HG03442 (cell line): ENCODE data around the gene ZBTB46.
"Not testable (repeated sequence)": the region's sequence is repeated elsewhere in the genome, so short reads cannot be mapped to it uniquely, and the experiment has no call there.

ENCODE experiments used
- ATAC-seq: cut with Tn5 transposase; IDR thresholded peaks from one replicate; pipeline ENCODE4 v1.9.1; 2021; ENCODE audit warnings: mild to moderate bottlenecking, moderate library complexity; ENCODE audit not compliant: unreplicated experiment

ZBTB46 gene

DNA sequence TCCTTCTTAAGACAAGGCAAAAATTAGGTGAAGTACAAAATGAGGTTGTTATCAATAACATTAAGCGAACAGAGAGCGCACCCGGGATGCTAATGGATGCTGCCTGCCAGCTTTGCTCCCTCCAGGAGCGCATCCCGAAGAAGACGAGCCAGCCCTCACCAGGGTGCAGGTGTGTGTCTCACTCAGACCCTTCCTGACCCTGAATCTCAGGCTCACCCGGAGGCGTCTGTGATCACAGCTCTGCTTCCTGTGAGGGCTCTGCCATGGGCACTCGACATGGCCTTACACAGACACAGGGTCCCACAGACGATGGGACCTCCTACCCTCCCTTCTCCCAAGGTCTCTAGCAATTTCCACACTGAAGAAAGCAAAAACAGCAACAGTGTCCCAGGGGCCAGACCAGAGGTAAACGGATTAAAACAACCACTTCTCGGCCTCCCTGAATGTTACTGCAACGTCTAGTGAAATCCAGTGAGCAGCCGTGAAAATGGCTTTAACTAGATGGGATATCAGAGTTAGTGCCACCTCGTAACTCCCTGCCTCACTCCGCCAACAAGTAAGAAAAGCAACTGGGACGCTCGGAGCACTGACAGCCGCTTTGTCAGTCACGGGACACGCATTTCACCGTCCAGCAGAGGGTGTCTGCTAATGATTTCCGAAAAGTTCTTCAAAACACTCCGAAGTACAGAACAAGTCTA lies 11.7 kb downstream of the ZBTB46 start:
- ATAC-seq, result no peak

DNA sequence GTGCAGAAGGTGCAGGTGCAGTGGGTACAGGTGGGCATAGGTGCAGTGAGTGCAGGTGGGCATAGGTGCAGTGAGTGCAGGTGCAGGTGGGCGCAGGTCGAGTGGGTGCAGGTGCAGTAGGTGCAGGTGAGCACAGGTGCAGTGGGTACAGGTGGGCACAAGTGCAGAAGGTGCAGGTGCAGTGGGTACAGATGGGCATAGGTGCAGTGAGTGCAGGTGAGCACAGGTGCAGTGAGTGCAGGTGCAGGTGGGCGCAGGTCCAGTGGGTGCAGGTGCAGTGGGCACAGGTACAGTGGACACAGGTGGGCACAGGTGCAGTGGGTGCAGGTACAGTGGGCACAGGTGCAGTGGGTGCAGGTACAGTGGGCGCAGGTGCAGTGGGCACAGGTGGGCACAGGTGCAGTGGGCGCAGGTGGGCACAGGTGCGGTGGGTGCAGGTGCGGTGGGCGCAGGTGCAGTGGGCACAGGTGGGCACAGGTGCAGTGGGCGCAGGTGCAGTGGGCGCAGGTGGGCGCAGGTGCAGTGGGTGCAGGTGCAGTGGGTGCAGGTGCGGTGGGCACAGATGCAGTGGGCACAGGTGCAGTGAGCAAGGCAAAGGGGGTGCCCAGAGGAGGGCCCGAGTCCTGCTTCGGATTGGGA lies 15.3 kb downstream of the ZBTB46 start:
- no peak for ATAC-seq

DNA sequence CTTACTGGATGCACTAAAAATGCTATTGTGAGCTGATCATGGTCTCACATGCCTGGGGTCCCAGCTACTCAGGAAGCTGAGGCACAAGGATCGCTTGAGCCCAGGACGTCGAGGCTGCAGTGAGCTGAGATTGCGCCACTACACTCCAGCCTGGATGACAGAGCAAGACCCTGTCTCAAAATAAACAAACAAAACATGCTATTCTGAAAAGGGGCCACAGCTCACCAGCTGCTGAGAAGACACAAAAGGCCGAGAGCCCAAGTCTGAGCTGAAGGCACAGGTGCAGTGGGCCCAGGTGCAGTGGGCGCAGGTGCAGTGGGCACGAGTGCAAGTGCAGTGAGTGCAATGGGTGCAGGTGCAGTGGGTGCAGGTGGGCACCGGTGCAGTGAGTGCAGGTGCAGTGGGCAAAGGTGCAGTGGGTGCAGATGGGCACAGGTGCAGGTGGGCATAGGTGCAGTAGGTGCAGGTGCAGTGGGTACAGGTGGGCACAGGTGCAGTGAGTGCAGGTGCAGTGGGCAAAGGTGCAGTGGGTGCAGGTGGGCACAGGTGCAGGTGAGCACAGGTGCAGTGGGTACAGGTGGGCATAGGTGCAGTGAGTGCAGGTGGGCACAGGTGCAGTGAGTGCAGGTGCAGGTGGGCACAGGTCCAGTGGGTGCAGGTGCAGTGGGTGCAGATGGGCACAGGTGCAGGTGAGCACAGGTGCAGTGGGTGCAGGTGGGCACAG lies 16.0 kb downstream of the ZBTB46 start:
- ATAC-seq, result no peak

DNA sequence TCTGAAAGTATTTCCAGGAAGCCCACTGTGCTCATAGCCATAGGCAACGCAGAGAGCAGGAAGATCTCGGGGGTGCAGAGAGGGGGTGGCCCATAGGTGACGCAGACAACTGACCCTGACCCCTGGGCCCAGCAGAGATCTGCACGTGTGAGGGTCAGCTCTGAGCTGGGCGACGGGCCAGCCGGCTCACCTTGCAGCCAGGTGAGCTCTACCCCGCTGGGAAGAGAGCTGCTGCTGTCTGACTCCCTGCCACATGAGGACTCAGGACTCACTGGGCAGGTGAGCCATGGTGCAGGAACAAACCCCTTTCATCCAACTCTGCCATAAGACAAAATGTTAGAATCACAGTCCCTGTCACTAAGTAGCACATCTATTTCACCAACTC lies 19.6 kb downstream of the ZBTB46 start:
- no peak for ATAC-seq

DNA sequence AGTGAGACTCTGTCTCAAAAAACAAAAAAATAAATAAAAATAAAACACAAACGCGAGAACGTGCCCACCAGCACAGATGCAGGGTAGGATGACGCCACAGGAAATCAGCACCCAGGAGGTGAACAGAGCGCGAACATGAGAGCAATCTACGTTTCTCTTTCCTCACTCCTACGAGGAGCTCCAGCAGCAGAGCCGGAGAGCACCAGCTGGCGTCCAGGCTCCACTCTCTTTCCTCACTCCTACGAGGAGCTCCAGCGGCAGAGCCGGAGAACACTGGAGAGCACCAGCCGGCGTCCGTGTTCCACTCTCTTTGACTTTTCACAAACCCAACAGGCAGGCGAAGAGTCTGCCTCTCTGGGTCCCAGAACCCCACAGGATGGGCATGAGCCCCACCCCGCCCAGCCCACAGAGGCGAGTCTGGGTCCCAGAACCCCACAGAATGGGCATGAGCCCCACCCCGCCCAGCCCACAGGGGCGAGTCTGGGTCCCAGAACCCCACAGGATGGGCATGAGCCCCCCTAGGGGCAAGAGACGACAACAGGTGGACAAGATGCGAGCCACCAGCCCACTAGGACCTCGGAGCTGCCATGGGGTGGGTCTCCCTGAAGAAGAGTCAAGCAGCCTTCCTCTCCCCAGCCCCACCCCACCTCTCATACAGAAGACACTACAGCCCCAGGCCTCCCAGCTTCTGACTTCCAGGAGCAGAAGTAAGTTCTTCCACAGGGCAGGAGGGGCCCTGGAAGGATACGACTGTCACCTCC lies 20.2 kb downstream of the ZBTB46 start:
- ATAC-seq, result no peak

DNA sequence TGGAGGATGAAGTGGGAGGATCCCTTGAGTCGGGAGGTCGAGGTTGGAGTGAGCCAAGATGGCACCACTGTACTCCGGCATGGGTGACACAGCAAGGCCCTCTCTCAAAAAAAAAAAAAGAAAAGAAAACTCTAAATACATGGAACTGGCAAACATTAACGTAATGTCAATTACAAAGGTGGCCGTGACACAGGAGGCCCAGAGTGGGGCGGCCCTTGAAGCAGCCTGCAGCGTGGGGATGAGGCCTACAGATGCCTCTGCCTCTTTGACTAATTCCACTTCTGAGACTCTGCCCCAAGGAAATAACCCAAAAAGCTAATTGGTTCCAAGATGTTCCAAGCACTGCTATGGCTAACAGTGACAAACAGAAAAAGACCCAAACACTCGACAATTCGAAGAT lies 21.2 kb downstream of the ZBTB46 start:
- no peak for ATAC-seq

DNA sequence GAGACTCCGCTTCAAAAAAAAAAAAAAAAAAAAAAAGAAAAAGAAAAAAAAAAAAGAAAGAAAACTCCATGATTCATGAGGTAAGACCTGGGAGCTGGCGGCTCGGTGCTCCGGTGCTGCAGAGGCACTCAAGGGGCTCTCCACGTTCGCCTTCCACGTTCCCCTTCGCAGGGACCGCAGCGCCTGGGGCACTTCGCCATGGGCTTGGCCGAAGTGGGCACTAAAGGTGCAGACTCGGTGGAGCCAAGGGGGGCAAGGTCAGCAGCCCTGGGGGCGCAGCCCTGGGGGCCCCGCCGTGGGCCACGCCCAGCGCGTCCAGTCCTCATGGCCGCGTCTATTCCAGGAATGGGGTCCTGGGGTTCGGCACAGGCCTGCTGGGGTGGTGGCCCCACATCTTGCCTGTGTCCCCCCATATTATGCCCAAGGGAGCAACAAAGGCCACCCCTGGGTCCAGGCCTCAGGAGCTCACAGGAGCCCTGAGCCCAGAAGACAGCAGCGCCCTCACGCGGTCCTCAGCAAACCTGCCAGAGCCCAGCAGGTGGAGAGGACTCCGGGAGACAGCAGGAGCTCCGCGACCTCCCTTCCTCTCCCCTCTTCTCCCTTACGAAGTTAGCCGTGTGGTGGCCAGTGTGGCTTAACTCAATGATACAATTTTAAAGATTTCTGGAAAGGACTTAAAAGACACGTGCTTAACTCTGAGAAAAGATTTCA lies 21.9 kb downstream of the ZBTB46 start:
- ATAC-seq, result no peak

DNA sequence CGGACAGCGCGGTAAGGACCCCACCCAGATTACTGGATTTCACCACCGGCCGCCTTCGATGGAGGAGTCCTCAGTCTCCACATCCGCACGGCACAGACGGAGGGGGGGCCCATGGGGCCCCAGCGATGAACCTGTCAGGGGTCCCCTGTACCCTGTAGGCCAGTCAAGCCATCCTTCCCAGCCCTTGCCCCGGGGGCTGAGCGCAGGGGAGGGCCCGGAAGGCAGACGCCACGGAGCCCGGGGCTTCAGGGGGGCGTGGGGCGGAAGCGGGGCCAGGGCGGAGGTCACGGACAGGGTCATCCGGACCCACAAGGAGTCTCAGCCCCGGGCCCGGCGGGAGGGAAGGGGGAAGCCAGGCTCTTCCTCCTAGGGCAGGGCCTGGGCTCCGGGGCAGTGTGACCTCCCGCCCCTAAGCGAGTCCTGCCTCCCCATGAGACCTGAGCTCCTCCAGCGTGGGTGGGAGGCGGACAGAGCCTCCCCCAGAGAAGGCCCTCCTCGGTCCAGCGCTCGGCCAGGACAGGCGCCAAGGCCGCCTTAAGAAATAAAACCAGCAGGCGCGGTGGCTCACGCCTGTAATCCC lies 22.8 kb downstream of the ZBTB46 start:
- ATAC-seq, result no peak

DNA sequence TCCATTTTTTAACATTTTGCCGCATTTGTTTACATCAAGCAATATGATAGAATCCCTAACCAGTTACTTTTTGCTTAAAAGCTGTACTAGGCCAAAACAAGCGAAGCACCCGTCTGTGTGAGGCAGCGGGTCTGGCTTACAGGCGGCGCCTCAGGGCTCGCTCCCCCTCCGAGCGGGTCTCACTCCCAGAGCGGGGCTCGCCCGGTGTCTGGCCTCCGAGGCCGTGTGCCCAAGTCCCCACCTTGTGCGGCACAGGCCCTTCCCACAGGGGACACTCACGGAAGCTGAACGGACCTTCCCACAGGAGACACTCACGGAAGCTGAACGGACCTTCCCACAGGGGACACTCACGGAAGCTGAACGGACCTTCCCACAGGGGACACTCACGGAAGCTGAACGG lies 23.4 kb downstream of the ZBTB46 start:
- ATAC-seq, result no peak

DNA sequence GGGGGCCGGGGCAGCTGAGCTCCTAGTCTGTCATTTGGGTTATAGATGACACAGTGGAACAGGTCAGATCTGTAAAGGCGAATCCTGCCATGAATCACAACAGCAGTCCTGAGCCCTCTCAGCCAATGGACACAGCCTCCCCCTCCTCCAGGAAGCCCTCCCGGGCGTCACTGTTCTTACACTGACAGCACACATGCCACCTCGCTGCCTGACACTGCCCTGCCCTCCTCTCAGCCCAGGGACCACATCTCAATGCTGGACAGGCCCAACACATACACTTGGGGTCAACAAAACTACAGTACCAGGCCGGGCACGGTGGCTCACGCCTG lies 26.8 kb downstream of the ZBTB46 start:
- no peak for ATAC-seq

DNA sequence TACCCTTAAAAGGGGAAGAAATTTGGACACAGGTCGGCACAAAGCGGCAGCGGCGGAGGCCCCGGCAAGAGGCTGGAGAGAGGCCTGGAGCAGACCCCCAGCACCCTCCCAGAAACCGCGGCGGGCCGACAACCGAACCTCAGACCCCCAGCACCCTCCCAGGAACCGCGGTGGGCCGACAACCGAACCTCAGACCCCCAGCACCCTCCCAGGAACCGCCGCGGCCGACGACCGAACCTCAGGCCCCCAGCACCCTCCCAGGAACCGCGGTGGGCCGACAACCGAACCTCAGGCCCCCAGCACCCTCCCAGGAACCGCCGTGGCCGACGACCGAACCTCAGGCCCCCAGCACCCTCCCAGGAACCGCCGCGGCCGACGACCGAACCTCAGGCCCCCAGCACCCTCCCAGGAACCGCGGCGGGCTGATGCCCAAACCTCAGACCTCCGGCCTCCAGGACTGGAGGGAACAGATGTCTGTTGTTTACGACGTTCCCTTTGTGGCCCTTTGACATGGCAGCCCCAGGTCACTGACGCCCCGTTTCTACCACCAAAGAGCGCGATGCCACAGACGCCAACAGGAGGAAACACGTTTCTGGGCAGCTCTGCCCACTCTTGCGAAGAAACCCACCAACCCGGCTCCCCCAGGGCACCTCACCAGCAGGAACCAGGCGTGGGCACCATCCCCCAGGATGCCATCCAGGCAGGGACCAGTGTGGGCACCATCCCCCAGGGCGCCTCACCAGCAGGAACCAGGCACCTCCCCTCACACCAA lies 28.4 kb downstream of the ZBTB46 start:
- ATAC-seq, result no peak

DNA sequence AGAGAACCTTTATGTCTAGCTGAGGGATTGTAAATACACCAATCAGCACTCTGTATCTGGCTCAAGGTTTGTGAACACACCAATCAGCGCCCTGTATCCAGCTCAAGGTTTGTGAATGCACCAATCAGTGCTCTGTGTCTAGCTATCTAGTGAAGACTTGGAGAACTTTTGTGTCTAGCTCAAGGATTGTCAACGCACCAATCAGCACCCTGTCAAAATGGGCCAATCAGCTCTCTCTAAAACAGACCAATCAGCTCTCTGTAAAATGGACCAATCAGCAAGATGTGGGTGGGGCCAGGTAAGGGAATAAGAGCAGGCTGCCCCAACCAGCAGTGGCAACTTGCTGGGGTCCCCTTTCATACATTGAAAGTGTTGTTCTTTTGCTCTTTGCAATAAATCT lies 29.9 kb downstream of the ZBTB46 start:
- not testable (repeated sequence) for ATAC-seq

DNA sequence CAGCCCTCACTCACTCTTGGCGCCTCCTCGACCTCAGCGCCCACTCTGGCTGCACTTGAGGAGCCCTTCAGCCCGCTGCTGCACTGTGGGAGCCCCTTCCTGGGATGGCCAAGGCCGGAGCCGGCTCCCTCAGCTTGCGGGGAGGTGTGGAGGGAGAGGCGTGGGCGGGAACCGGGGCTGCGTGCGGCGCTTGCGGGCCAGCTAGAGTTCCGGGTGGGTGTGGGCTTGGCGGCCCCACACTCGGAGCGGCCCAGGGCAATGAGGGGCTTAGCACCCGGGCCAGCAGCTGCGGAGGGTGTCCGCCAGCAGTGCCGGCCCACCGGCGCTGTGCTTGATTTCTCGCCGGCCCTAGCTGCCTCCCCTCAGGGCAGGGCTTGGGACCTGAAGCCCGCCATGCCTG lies 30.7 kb downstream of the ZBTB46 start:
- ATAC-seq, result not testable (repeated sequence)

DNA sequence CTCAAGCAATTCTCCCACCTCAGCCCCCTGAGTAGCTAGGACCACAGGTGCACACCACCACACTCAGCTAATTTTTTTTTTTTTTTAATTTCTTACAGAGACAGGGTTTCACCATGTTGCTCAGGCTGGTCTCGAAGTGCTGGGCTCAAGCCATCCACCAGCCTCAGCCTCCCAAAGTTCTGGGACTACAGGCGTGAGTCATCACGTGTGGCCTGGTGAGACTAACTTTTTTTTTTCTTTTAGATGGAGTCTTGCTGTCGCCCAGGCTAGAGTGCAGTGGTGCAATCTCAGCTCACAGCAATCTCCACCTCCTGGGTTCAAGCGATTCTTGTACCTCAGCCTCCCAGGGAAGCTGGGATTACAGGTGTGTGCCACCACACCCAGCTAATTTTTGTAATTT lies 31.9 kb downstream of the ZBTB46 start:
- ATAC-seq, result not testable (repeated sequence)

DNA sequence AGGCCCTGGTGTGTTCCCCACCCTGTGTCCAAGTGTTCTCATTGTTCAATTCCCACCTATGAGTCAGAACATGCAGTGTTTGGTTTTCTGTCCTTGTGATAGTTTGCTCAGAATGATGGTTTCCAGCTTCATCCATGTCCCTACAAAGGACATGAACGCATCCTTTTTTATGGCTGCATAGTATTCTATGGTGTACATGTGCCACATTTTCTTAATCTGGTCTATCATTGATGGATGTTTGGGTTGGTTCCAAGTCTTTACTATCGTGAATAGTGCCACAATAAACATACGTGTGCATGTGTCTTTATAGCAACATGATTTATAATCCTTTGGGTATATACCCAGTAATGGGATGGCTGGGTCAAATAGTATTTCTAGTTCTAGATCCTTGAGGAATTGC lies 33.9 kb downstream of the ZBTB46 start:
- ATAC-seq, result not testable (repeated sequence)

DNA sequence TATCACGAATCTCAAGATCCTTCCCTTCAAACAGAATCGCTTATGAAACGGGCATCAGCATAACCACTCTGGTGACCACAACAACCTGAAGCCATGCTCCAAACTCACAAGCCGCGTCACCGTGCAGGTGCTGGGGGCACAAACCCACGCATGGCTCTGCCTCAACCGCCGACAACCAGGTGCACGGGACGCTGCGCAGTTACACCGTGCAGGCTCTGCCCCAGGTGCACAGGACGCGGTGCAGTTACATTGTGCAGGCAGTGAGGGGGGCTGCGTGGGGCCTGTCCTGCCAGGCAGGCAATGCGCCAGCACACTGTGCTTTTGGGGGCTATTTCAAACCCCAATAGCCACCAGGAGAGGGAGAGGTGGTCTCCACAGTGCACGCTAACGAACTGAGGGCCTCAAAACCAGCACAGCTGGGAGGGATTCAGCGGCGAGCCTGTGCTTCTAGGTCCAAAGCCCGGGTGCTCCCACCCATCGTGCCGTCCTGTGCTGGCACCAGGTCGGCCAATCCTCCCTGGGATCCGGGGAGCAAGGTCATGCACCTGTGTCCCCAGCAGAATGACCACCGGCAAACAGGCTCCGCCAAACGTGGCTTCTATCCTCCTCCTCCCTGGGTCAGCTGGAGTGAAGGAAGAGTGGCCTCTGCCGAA lies 35.8 kb downstream of the ZBTB46 start:
- ATAC-seq, result no peak

DNA sequence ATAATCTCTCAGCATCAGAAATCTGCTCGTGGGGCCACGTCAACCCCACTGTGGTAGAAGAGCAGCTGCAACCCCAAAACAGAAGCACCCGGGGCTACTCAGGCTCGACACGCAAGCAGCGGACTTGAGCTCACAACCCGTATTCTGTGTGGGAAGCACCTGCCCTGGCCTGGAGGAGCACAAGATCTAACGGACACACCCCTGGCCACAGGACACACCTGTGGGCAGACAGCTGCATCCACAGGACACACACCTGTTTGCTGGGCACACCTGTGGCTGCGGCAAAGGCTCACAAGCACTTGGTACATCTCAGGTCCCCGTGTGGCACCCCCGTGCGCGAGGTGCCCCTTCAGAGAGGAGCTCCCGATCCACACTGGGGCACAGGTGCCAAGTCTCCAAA lies 36.5 kb downstream of the ZBTB46 start:
- no peak for ATAC-seq

DNA sequence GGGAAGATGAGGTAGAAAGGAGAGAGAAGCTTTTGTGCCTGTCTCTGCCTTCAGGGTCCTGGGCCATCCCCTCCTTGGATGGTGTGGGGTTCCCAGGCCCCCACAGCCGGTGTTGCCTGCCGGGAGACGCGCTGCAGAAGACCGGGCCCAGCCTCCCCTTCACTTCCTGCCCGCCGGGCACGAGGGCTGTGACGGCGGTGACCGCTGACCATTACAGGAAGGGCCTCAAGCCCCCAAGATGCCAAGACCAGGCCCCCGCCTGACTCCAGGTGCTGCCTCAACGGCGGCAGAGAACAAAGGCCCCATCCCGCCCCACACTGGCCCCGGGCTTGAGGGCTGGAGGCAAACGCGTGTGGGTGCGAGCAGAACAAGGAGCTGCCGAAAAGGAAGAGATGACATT lies 38.2 kb downstream of the ZBTB46 start:
- no peak for ATAC-seq

DNA sequence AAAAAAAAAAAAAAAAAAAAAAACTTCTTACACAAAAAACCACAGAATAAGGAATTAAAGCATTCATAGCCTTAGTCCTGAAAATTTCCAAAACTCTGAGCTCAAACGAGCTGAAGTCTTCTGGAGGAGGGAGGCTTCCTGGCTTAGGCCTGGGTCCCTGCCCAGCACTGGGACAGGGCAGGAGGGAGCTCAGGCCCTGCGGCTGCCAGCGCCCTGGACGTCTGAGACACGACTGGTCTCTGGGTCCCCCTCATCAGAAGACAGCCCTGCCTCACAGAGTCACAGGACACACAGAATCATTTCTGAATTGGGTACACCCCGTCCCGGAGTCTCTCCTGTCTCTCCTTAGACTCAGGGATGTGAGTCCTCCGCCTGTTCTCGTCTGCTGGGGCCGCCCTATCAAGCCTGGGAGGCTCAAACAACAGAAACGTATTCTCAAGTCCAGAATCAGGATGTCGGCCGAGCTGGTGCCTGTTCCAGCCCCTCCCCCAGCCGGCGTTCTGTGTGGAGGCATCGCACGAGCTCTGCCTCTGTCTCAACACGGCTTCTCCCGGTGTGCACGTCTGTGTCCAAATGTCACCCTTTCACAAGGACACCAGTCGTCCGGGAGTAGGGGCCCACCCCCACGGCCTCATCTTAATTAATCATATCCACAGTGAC lies 39.4 kb downstream of the ZBTB46 start:
- no peak for ATAC-seq
